Measurements from ENCODE around the gene GPR35.

Gene GPR35

GRCh38 chr2:240624011-240624949, 1.0 kb upstream of the GPR35 start:
- no peak for DNase-seq (ENCODE audit: low read depth)

DNA sequence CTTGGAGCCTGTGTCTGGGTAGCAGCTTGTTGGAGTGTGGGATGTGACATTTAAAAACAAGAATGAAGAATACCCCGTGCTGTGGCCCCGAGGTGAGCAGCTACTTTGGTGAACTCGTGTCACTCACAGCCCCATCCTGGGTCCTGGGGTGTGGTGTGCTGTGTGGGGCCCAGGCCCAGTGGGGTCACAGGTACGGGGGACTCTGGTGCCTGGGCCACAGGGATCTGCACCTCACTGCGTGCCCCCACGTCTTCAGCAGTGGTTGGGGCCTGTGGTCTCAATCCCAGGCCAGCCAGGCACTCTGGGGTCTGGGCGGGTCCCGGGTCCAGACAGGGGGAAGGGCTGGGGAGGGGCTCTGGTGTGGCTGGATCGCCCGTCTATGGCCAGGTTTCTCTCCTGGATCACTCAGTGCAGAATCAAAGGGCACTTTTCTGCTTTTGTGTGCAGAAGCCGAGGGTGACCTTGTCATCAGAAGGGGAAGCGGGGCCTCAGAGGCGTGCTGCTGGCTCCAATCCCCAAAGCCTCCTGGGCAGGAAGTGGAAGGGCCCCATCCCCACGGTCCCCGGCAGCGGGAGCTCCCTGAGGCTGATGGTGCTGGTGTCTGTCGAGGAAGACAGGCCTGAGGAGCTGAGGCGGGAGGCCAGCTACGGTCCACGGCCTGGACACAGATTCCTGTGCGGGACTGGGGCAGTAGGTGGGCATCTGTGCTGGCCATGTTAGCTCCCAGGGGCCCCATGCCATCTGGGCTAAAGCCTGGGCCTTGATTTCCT, 1.4 kb downstream of the GPR35 start:
- DNase-seq (ENCODE audit: low read depth): no peak

GRCh38 chr2:240627736-240628506, 2.6 kb downstream of the GPR35 start:
- DNase-seq (ENCODE audit: low read depth): no peak

DNA sequence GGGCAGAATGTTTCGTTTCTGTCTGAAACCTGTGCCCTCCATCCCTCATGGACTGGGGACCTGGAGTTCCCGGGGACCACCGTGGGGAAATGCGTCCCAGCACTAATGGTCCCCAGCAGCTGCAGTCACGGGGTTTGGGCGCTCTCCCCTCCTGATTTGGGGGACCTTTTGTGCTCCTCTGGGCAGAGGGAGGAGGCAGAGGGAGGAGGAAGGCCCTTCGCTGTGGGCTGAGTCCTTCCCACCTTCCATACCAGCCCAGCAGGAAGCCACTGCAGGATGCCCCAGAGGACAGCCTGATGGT, 3.2 kb downstream of the GPR35 start:
- no peak for DNase-seq (ENCODE audit: low read depth)

- DNase-seq (ENCODE audit: low read depth): no peak
Observed at GRCh38 chr2:240628808-240629618, 3.7 kb downstream of the GPR35 start.

DNA sequence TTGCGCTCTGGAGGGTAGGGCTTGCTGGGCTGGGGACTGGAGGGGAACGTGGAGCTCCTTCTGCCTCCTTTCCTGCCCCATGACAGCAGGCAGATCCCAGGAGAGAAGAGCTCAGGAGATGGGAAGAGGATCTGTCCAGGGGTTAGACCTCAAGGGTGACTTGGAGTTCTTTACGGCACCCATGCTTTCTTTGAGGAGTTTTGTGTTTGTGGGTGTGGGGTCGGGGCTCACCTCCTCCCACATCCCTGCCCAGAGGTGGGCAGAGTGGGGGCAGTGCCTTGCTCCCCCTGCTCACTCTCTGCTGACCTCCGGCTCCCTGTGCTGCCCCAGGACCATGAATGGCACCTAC, 4.3 kb downstream of the GPR35 start:
- no peak for DNase-seq (ENCODE audit: low read depth)

DNA sequence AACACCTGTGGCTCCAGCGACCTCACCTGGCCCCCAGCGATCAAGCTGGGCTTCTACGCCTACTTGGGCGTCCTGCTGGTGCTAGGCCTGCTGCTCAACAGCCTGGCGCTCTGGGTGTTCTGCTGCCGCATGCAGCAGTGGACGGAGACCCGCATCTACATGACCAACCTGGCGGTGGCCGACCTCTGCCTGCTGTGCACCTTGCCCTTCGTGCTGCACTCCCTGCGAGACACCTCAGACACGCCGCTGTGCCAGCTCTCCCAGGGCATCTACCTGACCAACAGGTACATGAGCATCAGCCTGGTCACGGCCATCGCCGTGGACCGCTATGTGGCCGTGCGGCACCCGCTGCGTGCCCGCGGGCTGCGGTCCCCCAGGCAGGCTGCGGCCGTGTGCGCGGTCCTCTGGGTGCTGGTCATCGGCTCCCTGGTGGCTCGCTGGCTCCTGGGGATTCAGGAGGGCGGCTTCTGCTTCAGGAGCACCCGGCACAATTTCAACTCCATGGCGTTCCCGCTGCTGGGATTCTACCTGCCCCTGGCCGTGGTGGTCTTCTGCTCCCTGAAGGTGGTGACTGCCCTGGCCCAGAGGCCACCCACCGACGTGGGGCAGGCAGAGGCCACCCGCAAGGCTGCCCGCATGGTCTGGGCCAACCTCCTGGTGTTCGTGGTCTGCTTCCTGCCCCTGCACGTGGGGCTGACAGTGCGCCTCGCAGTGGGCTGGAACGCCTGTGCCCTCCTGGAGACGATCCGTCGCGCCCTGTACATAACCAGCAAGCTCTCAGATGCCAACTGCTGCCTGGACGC, 4.9 kb downstream of the GPR35 start:
- no peak for DNase-seq (ENCODE audit: low read depth)

- DNase-seq (ENCODE audit: low read depth): no peak
Observed at GRCh38 chr2:240630771-240631547, 5.7 kb downstream of the GPR35 start.

- DNase-seq (ENCODE audit: low read depth): no peak
Observed at GRCh38 chr2:240631548-240632305, 6.4 kb downstream of the GPR35 start.

- no peak for DNase-seq (ENCODE audit: low read depth)
Observed at GRCh38 chr2:240632306-240632721, 7.0 kb downstream of the GPR35 start.

DNA sequence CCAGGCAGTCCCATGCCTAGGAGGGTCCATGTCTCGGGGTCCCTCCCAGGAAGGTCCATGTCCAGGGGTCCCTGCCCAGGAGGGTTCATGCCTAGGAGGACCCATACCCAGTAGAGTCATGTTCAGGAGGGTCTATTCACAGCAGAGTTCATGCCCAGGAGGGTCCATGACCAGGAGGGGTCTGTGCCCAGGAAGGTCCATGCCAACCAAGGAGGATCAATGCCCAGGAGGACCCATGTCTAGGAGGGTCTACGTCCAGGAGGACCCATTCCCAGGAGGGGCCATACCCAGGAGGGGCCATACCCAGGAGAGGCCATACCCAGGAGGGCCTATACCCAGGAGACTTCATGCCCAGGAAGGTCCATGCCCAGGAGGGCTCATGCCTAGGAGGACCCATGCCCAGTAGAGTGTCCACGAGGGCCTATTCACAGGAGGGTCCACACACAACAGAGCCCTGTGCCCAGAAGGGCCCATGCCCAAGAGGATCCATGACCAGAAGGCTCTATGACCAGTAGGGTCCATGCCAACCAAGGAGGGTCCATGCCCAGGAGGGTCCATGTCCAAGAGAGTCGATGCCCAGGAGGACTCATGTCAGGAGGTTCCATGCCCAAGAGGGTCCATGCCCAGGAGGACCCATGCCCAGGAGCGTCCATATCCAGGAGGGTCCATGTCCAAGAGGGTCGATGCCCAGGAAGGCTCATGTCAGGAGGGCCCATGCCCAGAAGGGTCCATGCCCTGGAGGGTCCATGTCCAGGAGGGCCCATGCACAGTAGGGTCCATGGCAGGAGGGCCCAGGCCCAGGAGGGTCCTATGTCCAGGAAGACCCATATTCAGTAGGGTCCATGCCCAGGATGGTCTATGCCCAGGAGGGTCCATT, 10.1 kb downstream of the GPR35 start:
- DNase-seq (ENCODE audit: low read depth): no peak

GRCh38 chr2:240635998-240636547, 10.8 kb downstream of the GPR35 start:
- DNase-seq (ENCODE audit: low read depth): no peak

DNA sequence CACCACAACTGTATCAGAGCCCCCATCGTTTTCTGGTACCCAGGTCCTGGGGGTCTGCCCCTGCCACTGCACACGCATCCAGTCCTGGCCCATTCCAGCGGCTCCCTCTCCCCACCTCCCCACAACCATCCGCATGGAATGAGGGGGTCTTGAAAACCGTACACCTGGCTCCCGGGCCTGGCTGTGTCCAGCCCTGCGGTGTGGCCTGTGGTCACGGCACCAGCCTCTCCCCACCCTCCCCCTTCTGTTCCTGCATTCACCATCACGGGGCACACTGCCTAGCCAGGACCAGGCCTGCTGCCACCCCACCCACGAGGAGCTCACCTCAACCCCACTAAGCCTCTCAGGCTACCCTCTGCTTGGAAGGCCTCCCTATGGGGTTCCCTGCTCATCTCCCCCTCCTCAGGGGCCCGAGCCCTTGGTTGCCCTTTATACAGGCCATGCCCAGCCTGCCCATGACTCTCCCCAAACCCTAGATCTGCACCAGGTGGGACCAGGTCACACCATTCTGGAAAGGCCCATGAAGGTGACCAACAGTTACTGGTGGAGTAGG, 11.4 kb downstream of the GPR35 start:
- DNase-seq (ENCODE audit: low read depth): no peak

GRCh38 chr2:240637116-240637900, 12.0 kb downstream of the GPR35 start:
- DNase-seq (ENCODE audit: low read depth): no peak

DNA sequence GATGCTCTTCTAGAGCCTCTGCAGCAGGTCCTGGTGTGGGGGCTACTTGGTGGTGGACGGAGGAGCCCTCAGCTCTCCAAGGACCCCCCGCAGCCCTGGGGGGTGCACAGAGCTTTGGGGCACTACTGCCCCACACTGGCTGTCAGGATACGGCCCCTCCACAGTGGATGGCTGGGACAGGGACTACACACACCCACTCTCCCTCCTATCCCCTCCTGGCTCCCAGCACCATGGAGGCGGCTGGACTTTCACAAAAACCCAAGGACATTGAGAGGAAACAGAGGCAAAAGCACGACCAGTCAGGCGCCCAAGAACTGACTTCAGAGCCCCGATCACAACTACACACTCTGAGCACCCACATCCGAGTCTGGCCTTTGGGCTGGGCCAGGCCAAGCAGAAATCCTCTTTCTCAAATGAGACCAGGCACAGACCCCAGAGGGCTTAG, 12.6 kb downstream of the GPR35 start:
- DNase-seq (ENCODE audit: low read depth): no peak

DNA sequence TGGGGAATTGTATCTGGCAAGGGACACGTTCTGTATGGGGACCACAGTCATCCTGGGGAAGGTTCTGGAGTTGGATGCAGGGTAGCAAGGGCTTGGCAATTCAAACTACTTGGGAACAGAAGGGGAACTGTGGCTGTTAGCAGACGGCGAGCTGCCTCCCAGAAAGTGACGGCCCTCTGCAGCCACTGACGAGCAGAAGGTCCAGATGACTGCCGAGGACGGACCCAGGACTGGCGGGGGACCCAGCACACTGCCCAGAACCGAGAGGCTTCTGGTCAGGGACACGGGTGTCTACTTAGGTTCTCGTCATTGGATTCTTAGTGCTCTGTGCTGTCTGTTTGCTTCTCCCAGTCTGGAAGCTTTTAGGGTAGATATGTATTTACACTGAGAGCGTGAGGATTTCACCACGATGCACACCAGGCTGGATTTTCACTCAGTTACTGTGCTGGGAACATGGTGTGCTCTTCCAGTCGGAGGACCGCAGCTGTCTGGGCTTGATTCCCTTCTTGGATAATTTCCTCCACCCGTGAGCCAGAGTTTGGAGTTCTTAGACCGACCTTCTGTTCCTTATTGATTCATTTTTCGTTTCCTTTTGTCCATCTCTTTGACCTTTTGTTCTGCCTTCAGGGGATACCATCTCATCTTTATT, 13.4 kb downstream of the GPR35 start:
- DNase-seq (ENCODE audit: low read depth): no peak

All from stimulated activated CD8-positive, alpha-beta memory T cell treated with anti-CD3 and anti-CD28 coated beads, Interleukin-15, amount 100 ng/mL, for 1 hour (primary cell).